Loucy (cell line): ENCODE results near the gene TAS1R3.

Experiments used
- CTCF ChIP-seq: fragments of 200-600 bp; sonication (generic); conservative IDR thresholded peaks from 2 replicates; pipeline ENCODE4 v1.5.1; 2014; ENCODE audit warnings: mild to moderate bottlenecking, antibody characterized with exemption, low read length
- EZH2phosphoT487 ChIP-seq: fragments of 200-600 bp; IDR thresholded peaks from 2 replicates; pipeline ENCODE4 v1.6.1; 2018; ENCODE audit warnings: antibody characterized with exemption, mild to moderate bottlenecking, moderate library complexity, borderline replicate concordance

GRCh38 chr1:1309251-1310108 lies 21.6 kb upstream of the TAS1R3 start:
- TF ChIP-seq CTCF (no peak), EZH2phosphoT487 (no peak)
